HEK293 (cell line): ENCODE results near the gene SLC20A1.

ENCODE experiments used
- CTCF ChIA-PET: fragments of 350-600 bp; formaldehyde crosslinking; extraction: SDS; loops from one replicate; lab custom pipeline; 2021; ENCODE audit warnings: antibody characterized with exemption; lab: Yijun Ruan, JAX
- POLR2A ChIA-PET: fragments of 300-600 bp; formaldehyde crosslinking; extraction: SDS; loops from one replicate; lab custom pipeline; 2020; ENCODE audit warnings: antibody characterized with exemption, inconsistent platforms; lab: Yijun Ruan, JAX
- H3K27ac ChIP-seq: fragments of 200-500 bp; sonication (Bioruptor generic); 2 replicates; pipeline ENCODE4 v1.5.1; 2014; ENCODE audit warnings: low read depth, low read length, control low read depth, inconsistent platforms; ENCODE audit errors: extremely low read depth
- H3K36me3 ChIP-seq, 2 experiments: fragments of 200-500 bp in 1 of 2; sonication (Bioruptor generic) in 1 of 2; 1 replicate in 1 of 2; 2 replicates in 1 of 2; pipeline ENCODE4 v1.5.1; 2014 to 2017; ENCODE audit warnings: inconsistent platforms in 2 of 2, low read length in 2 of 2; ENCODE audit not compliant: control insufficient read depth in 2 of 2, insufficient read depth in 1 of 2
- H3K4me1 ChIP-seq: fragments of 200-500 bp; sonication (Bioruptor generic); 2 replicates; pipeline ENCODE4 v1.5.1; 2014; ENCODE audit warnings: mild to moderate bottlenecking, low read length, inconsistent platforms; ENCODE audit not compliant: control insufficient read depth, insufficient read depth
- H3K4me3 ChIP-seq: 2 replicates; pipeline ENCODE4 v1.5.1; 2011; ENCODE audit warnings: low read depth, mild to moderate bottlenecking, control low read depth, low read length, moderate library complexity
- H3K9me3 ChIP-seq: fragments of 200-500 bp; sonication (Bioruptor generic); 2 replicates; pipeline ENCODE4 v1.5.1; 2014; ENCODE audit warnings: low read depth, low read length, inconsistent platforms; ENCODE audit not compliant: control insufficient read depth, insufficient read depth
- GLI2 ChIP-seq: fragments of 450-650 bp; formaldehyde crosslinking; IDR thresholded peaks from 2 replicates; pipeline ENCODE4; 2017; ENCODE audit warnings: missing biosample characterization, missing genetic modification characterization, low read depth, borderline replicate concordance
- HIC1 ChIP-seq: fragments of 450-650 bp; formaldehyde crosslinking; IDR thresholded peaks from 2 replicates; pipeline ENCODE4 v1.5.1; 2016; ENCODE audit warnings: missing biosample characterization, missing genetic modification characterization
- HOXA7 ChIP-seq: sonication (generic); formaldehyde crosslinking; IDR thresholded peaks from 2 replicates; pipeline ENCODE4 v1.8.1; 2022; ENCODE audit warnings: missing genetic modification reagents, borderline replicate concordance
- KLF9 ChIP-seq: fragments of 450-650 bp; formaldehyde crosslinking; IDR thresholded peaks from 2 replicates; pipeline ENCODE4 v1.5.1; 2016; ENCODE audit warnings: missing biosample characterization, missing genetic modification characterization, low read depth
- SETDB1 ChIP-seq: IDR thresholded peaks from one replicate; pipeline ENCODE4 v1.6.1; 2017; ENCODE audit warnings: mild to moderate bottlenecking, low read length, moderate library complexity, mixed read lengths; ENCODE audit not compliant: insufficient read length
- ZNF239 ChIP-seq: fragments of 450-650 bp; formaldehyde crosslinking; IDR thresholded peaks from 2 replicates; pipeline ENCODE4 v1.5.1; 2016; ENCODE audit warnings: missing biosample characterization, missing genetic modification characterization
- ZNF274 ChIP-seq, 2 experiments: fragments of 200-500 bp in 1 of 2; fragments of 450-650 bp in 1 of 2; sonication (Bioruptor generic) in 1 of 2; formaldehyde crosslinking in 1 of 2; IDR thresholded peaks; 2 replicates each; pipeline versions ENCODE4 v1.5.1 to v1.6.1; 2014 to 2016; ENCODE audit warnings: borderline replicate concordance in 1 of 2, inconsistent platforms in 1 of 2, low read length in 1 of 2, missing biosample characterization in 1 of 2, missing genetic modification characterization in 1 of 2
- ZNF354C ChIP-seq: fragments of 450-650 bp; formaldehyde crosslinking; IDR thresholded peaks from 2 replicates; pipeline ENCODE4 v1.5.1; 2016; ENCODE audit warnings: missing biosample characterization, missing genetic modification characterization, low read depth, borderline replicate concordance
- ZNF585B ChIP-seq: fragments of 450-650 bp; formaldehyde crosslinking; IDR thresholded peaks from 2 replicates; pipeline ENCODE4 v1.5.1; 2016; ENCODE audit warnings: missing biosample characterization, missing genetic modification characterization
- ZNF654 ChIP-seq: fragments of 450-650 bp; formaldehyde crosslinking; IDR thresholded peaks from 2 replicates; pipeline ENCODE4 v1.5.1; 2016; ENCODE audit warnings: low read depth, missing biosample characterization, missing genetic modification characterization
- ZNF704 ChIP-seq: fragments of 450-650 bp; formaldehyde crosslinking; IDR thresholded peaks from 2 replicates; pipeline ENCODE4 v1.5.1; 2016; ENCODE audit warnings: missing biosample characterization, missing genetic modification characterization
- ZSCAN18 ChIP-seq: fragments of 450-650 bp; formaldehyde crosslinking; IDR thresholded peaks from 2 replicates; pipeline ENCODE4 v1.5.1; 2016; ENCODE audit warnings: missing biosample characterization, missing genetic modification characterization
- TF ChIP-seq, protein P1 (sequence below): fragments of 450-650 bp; formaldehyde crosslinking; IDR thresholded peaks from 2 replicates; pipeline ENCODE4 v1.5.1; 2016; ENCODE audit warnings: missing biosample characterization, missing genetic modification characterization
- TF ChIP-seq, protein P2 (sequence below): fragments of 450-650 bp; formaldehyde crosslinking; IDR thresholded peaks from 2 replicates; pipeline ENCODE4 v1.5.1; 2016; ENCODE audit warnings: missing biosample characterization, missing genetic modification characterization, borderline replicate concordance
- TF ChIP-seq, protein P3 (sequence below): fragments of 450-650 bp; IDR thresholded peaks from 2 replicates; pipeline ENCODE4 v1.5.1; 2018; ENCODE audit warnings: missing biosample characterization, mild to moderate bottlenecking, missing genetic modification characterization
- TF ChIP-seq, protein P4 (sequence below): fragments of 450-650 bp; formaldehyde crosslinking; IDR thresholded peaks from 2 replicates; pipeline ENCODE4 v1.5.1; 2017; ENCODE audit warnings: missing biosample characterization, mild to moderate bottlenecking, missing genetic modification characterization, moderate library complexity
- TF ChIP-seq, protein P5 (sequence below): fragments of 450-650 bp; formaldehyde crosslinking; IDR thresholded peaks from 2 replicates; pipeline ENCODE4 v1.5.1; 2016; ENCODE audit warnings: missing biosample characterization, missing genetic modification characterization, low read depth

The SLC20A1 gene

DNA sequence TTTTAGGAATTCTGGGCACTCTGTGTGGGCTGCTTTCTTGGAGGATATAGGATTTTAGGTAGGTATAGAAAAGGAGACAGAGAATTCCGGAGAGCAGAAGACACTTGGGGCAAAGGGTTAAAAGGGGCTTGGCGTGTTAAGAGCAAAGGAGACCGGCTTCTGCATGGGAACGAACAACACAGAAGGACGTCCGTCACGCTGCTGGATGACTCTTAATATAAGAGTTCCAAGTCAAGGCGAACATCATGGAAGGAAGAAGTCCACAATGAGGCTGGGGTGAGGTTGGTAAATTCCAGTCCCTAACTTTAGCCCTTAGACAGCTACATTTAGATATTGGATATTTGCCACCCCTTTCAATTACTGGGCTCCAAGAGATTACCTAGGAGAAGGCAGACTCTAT, 15.9 kb upstream of the SLC20A1 start (continued):
- TF ChIP-seq, protein P1, sequence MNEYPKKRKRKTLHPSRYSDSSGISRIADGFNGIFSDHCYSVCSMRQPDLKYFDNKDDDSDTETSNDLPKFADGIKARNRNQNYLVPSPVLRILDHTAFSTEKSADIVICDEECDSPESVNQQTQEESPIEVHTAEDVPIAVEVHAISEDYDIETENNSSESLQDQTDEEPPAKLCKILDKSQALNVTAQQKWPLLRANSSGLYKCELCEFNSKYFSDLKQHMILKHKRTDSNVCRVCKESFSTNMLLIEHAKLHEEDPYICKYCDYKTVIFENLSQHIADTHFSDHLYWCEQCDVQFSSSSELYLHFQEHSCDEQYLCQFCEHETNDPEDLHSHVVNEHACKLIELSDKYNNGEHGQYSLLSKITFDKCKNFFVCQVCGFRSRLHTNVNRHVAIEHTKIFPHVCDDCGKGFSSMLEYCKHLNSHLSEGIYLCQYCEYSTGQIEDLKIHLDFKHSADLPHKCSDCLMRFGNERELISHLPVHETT (tag by site-specific recombination), result no peak
- TF ChIP-seq ZSCAN18 (tag by site-specific recombination) (no peak), KLF9 (tag by site-specific recombination) (no peak), ZNF239 (tag by site-specific recombination) (no peak), ZNF654 (tag by site-specific recombination) (no peak), ZNF354C (tag by site-specific recombination) (no peak)
- TF ChIP-seq, protein P2, sequence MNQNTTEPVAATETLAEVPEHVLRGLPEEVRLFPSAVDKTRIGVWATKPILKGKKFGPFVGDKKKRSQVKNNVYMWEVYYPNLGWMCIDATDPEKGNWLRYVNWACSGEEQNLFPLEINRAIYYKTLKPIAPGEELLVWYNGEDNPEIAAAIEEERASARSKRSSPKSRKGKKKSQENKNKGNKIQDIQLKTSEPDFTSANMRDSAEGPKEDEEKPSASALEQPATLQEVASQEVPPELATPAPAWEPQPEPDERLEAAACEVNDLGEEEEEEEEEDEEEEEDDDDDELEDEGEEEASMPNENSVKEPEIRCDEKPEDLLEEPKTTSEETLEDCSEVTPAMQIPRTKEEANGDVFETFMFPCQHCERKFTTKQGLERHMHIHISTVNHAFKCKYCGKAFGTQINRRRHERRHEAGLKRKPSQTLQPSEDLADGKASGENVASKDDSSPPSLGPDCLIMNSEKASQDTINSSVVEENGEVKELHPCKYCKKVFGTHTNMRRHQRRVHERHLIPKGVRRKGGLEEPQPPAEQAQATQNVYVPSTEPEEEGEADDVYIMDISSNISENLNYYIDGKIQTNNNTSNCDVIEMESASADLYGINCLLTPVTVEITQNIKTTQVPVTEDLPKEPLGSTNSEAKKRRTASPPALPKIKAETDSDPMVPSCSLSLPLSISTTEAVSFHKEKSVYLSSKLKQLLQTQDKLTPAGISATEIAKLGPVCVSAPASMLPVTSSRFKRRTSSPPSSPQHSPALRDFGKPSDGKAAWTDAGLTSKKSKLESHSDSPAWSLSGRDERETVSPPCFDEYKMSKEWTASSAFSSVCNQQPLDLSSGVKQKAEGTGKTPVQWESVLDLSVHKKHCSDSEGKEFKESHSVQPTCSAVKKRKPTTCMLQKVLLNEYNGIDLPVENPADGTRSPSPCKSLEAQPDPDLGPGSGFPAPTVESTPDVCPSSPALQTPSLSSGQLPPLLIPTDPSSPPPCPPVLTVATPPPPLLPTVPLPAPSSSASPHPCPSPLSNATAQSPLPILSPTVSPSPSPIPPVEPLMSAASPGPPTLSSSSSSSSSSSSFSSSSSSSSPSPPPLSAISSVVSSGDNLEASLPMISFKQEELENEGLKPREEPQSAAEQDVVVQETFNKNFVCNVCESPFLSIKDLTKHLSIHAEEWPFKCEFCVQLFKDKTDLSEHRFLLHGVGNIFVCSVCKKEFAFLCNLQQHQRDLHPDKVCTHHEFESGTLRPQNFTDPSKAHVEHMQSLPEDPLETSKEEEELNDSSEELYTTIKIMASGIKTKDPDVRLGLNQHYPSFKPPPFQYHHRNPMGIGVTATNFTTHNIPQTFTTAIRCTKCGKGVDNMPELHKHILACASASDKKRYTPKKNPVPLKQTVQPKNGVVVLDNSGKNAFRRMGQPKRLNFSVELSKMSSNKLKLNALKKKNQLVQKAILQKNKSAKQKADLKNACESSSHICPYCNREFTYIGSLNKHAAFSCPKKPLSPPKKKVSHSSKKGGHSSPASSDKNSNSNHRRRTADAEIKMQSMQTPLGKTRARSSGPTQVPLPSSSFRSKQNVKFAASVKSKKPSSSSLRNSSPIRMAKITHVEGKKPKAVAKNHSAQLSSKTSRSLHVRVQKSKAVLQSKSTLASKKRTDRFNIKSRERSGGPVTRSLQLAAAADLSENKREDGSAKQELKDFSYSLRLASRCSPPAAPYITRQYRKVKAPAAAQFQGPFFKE (tag by site-specific recombination), result no peak
- TF ChIP-seq, protein P3, sequence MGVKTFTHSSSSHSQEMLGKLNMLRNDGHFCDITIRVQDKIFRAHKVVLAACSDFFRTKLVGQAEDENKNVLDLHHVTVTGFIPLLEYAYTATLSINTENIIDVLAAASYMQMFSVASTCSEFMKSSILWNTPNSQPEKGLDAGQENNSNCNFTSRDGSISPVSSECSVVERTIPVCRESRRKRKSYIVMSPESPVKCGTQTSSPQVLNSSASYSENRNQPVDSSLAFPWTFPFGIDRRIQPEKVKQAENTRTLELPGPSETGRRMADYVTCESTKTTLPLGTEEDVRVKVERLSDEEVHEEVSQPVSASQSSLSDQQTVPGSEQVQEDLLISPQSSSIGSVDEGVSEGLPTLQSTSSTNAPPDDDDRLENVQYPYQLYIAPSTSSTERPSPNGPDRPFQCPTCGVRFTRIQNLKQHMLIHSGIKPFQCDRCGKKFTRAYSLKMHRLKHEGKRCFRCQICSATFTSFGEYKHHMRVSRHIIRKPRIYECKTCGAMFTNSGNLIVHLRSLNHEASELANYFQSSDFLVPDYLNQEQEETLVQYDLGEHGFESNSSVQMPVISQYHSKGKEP (tag by site-specific recombination), result no peak

DNA sequence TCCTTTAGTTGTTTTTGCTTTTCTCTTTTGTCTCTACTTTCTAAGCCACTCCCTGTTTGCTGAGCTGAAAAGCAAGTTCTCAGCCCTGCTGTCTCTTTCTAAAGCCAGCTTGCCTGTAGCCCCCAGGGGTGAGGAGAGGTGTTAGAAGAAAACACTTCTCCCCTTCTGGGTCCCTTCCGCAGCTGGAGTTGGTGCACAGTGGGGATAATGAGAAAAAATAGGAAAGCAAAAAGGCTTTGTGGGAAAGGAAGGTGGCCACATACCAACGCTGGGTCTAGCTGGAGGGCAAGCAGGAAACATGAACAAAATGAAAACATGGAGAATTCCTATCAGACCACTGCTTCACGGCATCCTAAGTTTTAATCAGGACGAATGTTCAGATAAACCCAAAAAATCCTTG, 15.5 kb upstream of the SLC20A1 start:
- Histone ChIP-seq H3K4me1 (peaks cover 9% of the 10 kb centered on the region), H3K27ac (no peak overlapping the region)

More for the DNA sequence above, 15.5 kb upstream of the SLC20A1 start:
- TF ChIP-seq ZNF704 (no peak), ZNF585B (tag by site-specific recombination) (no peak), HIC1 (tag by site-specific recombination) (no peak), GLI2 (tag by site-specific recombination) (no peak), ZNF274 (IDR thresholded peaks at IDR 0.05; ENCODE audit: low read length) (no peak), ZNF274 (tag by site-specific recombination; IDR thresholded peaks at IDR 0.05; ENCODE audit: borderline replicate concordance) (no peak), HOXA7 (CRISPR knock-in tag) (no peak), SETDB1 (no peak)
- TF ChIP-seq, protein P4, sequence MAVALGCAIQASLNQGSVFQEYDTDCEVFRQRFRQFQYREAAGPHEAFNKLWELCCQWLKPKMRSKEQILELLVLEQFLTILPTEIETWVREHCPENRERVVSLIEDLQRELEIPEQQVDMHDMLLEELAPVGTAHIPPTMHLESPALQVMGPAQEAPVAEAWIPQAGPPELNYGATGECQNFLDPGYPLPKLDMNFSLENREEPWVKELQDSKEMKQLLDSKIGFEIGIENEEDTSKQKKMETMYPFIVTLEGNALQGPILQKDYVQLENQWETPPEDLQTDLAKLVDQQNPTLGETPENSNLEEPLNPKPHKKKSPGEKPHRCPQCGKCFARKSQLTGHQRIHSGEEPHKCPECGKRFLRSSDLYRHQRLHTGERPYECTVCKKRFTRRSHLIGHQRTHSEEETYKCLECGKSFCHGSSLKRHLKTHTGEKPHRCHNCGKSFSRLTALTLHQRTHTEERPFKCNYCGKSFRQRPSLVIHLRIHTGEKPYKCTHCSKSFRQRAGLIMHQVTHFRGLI (tag by site-specific recombination), result no peak
- TF ChIP-seq, protein P5, sequence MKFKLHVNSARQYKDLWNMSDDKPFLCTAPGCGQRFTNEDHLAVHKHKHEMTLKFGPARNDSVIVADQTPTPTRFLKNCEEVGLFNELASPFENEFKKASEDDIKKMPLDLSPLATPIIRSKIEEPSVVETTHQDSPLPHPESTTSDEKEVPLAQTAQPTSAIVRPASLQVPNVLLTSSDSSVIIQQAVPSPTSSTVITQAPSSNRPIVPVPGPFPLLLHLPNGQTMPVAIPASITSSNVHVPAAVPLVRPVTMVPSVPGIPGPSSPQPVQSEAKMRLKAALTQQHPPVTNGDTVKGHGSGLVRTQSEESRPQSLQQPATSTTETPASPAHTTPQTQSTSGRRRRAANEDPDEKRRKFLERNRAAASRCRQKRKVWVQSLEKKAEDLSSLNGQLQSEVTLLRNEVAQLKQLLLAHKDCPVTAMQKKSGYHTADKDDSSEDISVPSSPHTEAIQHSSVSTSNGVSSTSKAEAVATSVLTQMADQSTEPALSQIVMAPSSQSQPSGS, result no peak
- no peaks in the 10 kb centered on the region for H3K9me3 ChIP-seq
- ChIA-PET CTCF (interaction anchor here (1.6 to 13.3 kb wide), 4 partner anchors 15 to 311 kb away, joined by 4 to 204 read pairs (median 16); partner anchors contain the start of gene SLC20A1), POLR2A (interaction anchor here (0.5 to 5.6 kb wide), 2 partner anchors 16 to 44 kb away, joined by 3 to 36 read pairs; partner anchors contain the start of gene SLC20A1)
- no peaks in the 10 kb centered on the region for H3K36me3 ChIP-seq
- no peak overlapping the region for H3K4me3 ChIP-seq
